ENCODE measurements around the gene SEZ6.

GRCh38 chr17:28926366-28926765, 79.5 kb downstream of the SEZ6 start:
- TF ChIP-seq SIN3A (IDR thresholded peaks at IDR 0.05; ENCODE audit: borderline replicate concordance, insufficient read depth, low read depth, low read length) (no peak), REST (IDR thresholded peaks at IDR 0.05; ENCODE audit: insufficient read depth in 1 of 2, low read depth in 2 of 2, low read length in 1 of 2) (no peak), POLR2AphosphoS5 (IDR thresholded peaks at IDR 0.05; ENCODE audit: low read depth, low read length) (no peak)
- TF ChIP-seq, protein P1, sequence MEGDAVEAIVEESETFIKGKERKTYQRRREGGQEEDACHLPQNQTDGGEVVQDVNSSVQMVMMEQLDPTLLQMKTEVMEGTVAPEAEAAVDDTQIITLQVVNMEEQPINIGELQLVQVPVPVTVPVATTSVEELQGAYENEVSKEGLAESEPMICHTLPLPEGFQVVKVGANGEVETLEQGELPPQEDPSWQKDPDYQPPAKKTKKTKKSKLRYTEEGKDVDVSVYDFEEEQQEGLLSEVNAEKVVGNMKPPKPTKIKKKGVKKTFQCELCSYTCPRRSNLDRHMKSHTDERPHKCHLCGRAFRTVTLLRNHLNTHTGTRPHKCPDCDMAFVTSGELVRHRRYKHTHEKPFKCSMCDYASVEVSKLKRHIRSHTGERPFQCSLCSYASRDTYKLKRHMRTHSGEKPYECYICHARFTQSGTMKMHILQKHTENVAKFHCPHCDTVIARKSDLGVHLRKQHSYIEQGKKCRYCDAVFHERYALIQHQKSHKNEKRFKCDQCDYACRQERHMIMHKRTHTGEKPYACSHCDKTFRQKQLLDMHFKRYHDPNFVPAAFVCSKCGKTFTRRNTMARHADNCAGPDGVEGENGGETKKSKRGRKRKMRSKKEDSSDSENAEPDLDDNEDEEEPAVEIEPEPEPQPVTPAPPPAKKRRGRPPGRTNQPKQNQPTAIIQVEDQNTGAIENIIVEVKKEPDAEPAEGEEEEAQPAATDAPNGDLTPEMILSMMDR (IDR thresholded peaks at IDR 0.05) = no peak

Data from Panc1 (cell line).